ENCODE data around the gene GPHB5. TPM values are rescaled to one million over a fixed set of nuclear protein-coding genes. Genes with fewer than 3 reads are reported as not detected.

GPHB5 gene
- total RNA-seq, 1 experiment from 2014 or later = not detected

DNA sequence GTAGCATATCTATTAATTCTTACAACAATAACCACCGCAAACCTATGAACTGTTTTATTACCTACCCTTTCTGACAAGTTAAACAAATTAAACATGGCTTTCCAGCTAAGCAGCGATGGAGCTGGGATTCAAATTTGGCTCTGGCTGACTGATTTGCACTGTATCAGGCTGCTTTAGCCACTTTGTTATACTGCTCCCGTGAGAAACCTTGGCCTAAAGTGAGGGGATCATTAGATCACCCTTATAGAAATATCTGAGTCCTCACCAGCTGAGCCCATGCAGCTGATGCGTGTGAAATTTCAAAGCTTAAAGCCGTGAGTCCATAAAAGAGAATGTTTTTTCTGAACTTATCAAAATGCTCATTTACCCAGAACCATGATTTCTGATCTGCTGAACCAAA, 8.1 kb upstream of the GPHB5 start:
- Histone ChIP-seq H3K27me3 (ENCODE audit: insufficient read depth, low read length) (no peaks in the 10 kb centered on the region), H2AFZ (ENCODE audit: low read length) (no peak overlapping the region), H3K9ac (ENCODE audit: extremely low read depth, insufficient read length, low read length) (no peak overlapping the region), H4K5ac (ENCODE audit: insufficient read length, low read depth, low read length) (no peak overlapping the region), H2AK5ac (ENCODE audit: insufficient read length, low read length) (no peak overlapping the region), H3K9me3 (ENCODE audit: control insufficient read depth, low read depth, low read length) (no peaks in the 10 kb centered on the region), H4K8ac (replicated peaks; ENCODE audit: insufficient read length, low read depth, low read length) (no peak overlapping the region), H3T11ph (ENCODE audit: low read length) (no peak overlapping the region), H3K18ac (ENCODE audit: insufficient read length, low read depth, low read length) (no peak overlapping the region), H3K27ac (ENCODE audit: insufficient read length, low read depth, low read length) (no peak overlapping the region), H4K20me1 (ENCODE audit: control insufficient read depth, insufficient read depth, insufficient read length) (no peaks in the 10 kb centered on the region), H3K4me2 (ENCODE audit: insufficient read depth, insufficient read length, low read length) (no peak overlapping the region), H3K4me1 (ENCODE audit: insufficient read depth, low read length) (peaks cover 5% of the 10 kb centered on the region; the same call in 1 of the 2 replicates), H4K91ac (ENCODE audit: insufficient read length, low read depth, low read length) (no peak overlapping the region), H3K79me2 (ENCODE audit: insufficient read depth, low read length) (no peaks in the 10 kb centered on the region), H2BK5ac (ENCODE audit: insufficient read length, low read length) (no peak overlapping the region), H3K79me1 (ENCODE audit: insufficient read depth, low read depth, low read length, poor library complexity, severe bottlenecking) (no peaks in the 10 kb centered on the region), H3K23ac (ENCODE audit: insufficient read length, low read depth, low read length) (no peak overlapping the region), H2BK120ac (ENCODE audit: low read depth, low read length, poor library complexity, severe bottlenecking) (no peak overlapping the region), H2BK15ac (ENCODE audit: low read depth, low read length) (no peak overlapping the region), H3K4ac (ENCODE audit: low read depth, low read length) (no peak overlapping the region), H2BK12ac (ENCODE audit: insufficient read length, low read depth, low read length) (no peak overlapping the region), H3K56ac (ENCODE audit: insufficient read length, low read depth, low read length) (no peak overlapping the region), H3K23me2 (ENCODE audit: insufficient read length, low read depth, low read length, poor library complexity, severe bottlenecking) (no peaks in the 10 kb centered on the region), H2BK20ac (ENCODE audit: low read depth, low read length, poor library complexity, severe bottlenecking) (no peak overlapping the region), H3K14ac (ENCODE audit: insufficient read depth, low read length) (no peak overlapping the region)
- no peak for DNase-seq
- 100% methylated on average over 1 of the region's 5 CpGs for WGBS (ENCODE audit: extremely low coverage, insufficient read length, low lambda C conversion rate)
- Mint-ChIP-seq H3K4me1 (peaks cover 11 to 13% of the 10 kb centered on the region in 2 experiments), H3K27me3 (ENCODE audit: low read depth) (no peaks in the 10 kb centered on the region), H3K4me3 (no peak overlapping the region), H3K36me3 (ENCODE audit: insufficient read depth in 1 of 3, low read depth in 3 of 3) (peaks cover 0 to 5% (median 0%) of the 10 kb centered on the region in 3 experiments; a peak in 1 of 7 replicates), H3K27ac (no peak overlapping the region), H3K9me3 (peaks cover 0 to 2% of the 10 kb centered on the region in 2 experiments; a peak in 3 of 5 replicates)
- TF ChIP-seq, protein P1, sequence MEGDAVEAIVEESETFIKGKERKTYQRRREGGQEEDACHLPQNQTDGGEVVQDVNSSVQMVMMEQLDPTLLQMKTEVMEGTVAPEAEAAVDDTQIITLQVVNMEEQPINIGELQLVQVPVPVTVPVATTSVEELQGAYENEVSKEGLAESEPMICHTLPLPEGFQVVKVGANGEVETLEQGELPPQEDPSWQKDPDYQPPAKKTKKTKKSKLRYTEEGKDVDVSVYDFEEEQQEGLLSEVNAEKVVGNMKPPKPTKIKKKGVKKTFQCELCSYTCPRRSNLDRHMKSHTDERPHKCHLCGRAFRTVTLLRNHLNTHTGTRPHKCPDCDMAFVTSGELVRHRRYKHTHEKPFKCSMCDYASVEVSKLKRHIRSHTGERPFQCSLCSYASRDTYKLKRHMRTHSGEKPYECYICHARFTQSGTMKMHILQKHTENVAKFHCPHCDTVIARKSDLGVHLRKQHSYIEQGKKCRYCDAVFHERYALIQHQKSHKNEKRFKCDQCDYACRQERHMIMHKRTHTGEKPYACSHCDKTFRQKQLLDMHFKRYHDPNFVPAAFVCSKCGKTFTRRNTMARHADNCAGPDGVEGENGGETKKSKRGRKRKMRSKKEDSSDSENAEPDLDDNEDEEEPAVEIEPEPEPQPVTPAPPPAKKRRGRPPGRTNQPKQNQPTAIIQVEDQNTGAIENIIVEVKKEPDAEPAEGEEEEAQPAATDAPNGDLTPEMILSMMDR (conservative IDR thresholded peaks at IDR 0.05) = no peak
